HCT116 (cell line): Measurements from ENCODE around the gene KIAA1328. TPM values are rescaled to one million over a fixed set of nuclear protein-coding genes. Genes with fewer than 3 reads are reported as not detected.

ENCODE experiments used
- ATAC-seq: fragments of 200-7000 bp; cut with Tn5 transposase; 2 replicates; pipeline ENCODE4 v1.9.1; 2020; ENCODE audit warnings: mild to moderate bottlenecking, moderate library complexity
- BruUV-seq: library from RNA; stranded (reverse); fragments of 400-500 nt; replicated peaks from 2 replicates; lab custom pipeline; 2021; lab: Mats Ljungman, UMichigan
- CTCF ChIA-PET: fragments of 300-600 bp; sonication (Branson Sonifier 250); formaldehyde crosslinking; loops from one replicate; lab custom pipeline; 2021; ENCODE audit warnings: antibody characterized with exemption; lab: Charles Lee
- POLR2A ChIA-PET: fragments of 300-600, 350-600 bp; sonication (Branson Sonifier 250); formaldehyde crosslinking; loops from one replicate; lab custom pipeline; 2021; ENCODE audit warnings: antibody characterized with exemption; lab: Charles Lee
- RAD21 ChIA-PET, 2 experiments: fragments of 300-600 bp; sonication (Branson Sonifier 250); formaldehyde crosslinking; loops; one replicate each; lab custom pipeline; 2023; ENCODE audit warnings: low total read pairs in 2 of 2; ENCODE audit not compliant: uncharacterized antibody in 2 of 2, unreplicated experiment in 2 of 2, low non-redundant PET in 1 of 2; lab: Charles Lee
- DNase-seq: peaks from one replicate; pipeline ENCODE4 v3.0.0-alpha.2; 2010; ENCODE audit warnings: low read depth, low spot score
- H2AFZ ChIP-seq: fragments of 200-600 bp; shearing (Covaris generic), sonication (generic); 2 replicates; pipeline ENCODE4 v1.6.1; 2017; ENCODE audit warnings: low read depth, mixed run types, mixed read lengths, antibody characterized with exemption, low read length; ENCODE audit not compliant: poor library complexity, severe bottlenecking
- H3K27ac ChIP-seq: 2 replicates; pipeline ENCODE4 v1.5.1; 2012; ENCODE audit warnings: low read depth, low read length
- H3K27me3 ChIP-seq: fragments of 200-600 bp; sonication (generic); 2 replicates; pipeline ENCODE4 v1.6.1; 2016; ENCODE audit warnings: mixed run types, low read length, mixed read lengths; ENCODE audit not compliant: insufficient read depth
- H3K36me3 ChIP-seq, 2 experiments: fragments of 200-500 bp in 1 of 2; fragments of 200-600 bp in 1 of 2; sonication (Bioruptor generic) in 1 of 2; sonication (generic) in 1 of 2; 2 replicates each; pipeline versions ENCODE4 v1.5.1 to v1.6.1; 2014 to 2016; ENCODE audit warnings: low read length in 2 of 2, inconsistent platforms in 1 of 2, mixed read lengths in 1 of 2, mixed run types in 1 of 2; ENCODE audit not compliant: insufficient read depth in 2 of 2, control insufficient read depth in 1 of 2
- H3K4me1 ChIP-seq, 2 experiments: fragments of 200-600 bp in 1 of 2; sonication (generic) in 1 of 2; 2 replicates each; pipeline versions ENCODE4 v1.5.1 to v1.6.1; 2012 to 2017; ENCODE audit warnings: low read length in 2 of 2, inconsistent platforms in 1 of 2, mild to moderate bottlenecking in 1 of 2, mixed read lengths in 1 of 2, mixed run types in 1 of 2, moderate library complexity in 1 of 2; ENCODE audit not compliant: insufficient read depth in 2 of 2, control insufficient read depth in 1 of 2
- H3K4me2 ChIP-seq: fragments of 200-600 bp; sonication (generic); 2 replicates; pipeline ENCODE4 v1.6.1; 2017; ENCODE audit warnings: mixed run types, low read length, mixed read lengths
- H3K4me3 ChIP-seq, 2 experiments: fragments of 200-600 bp in 1 of 2; sonication (generic) in 1 of 2; replicated peaks in 1 of 2; 2 replicates each; pipeline ENCODE4 v1.5.1; 2011 to 2016; ENCODE audit warnings: low read length in 2 of 2, control low read depth in 1 of 2, low read depth in 1 of 2, mild to moderate bottlenecking in 1 of 2, mixed read lengths in 1 of 2, mixed run types in 1 of 2
- H3K79me2 ChIP-seq: fragments of 200-600 bp; sonication (generic); 2 replicates; pipeline ENCODE4 v1.6.1; 2017; ENCODE audit warnings: mild to moderate bottlenecking, mixed run types, low read length, moderate library complexity, mixed read lengths; ENCODE audit not compliant: insufficient read depth
- H3K9ac ChIP-seq: fragments of 200-600 bp; sonication (generic); 2 replicates; pipeline ENCODE4 v1.6.1; 2016; ENCODE audit warnings: low read length, mixed read lengths
- H3K9me2 ChIP-seq: fragments of 200-600 bp; sonication (generic), shearing (Covaris generic); 2 replicates; pipeline ENCODE4 v1.6.1; 2017; ENCODE audit warnings: mixed run types, mild to moderate bottlenecking, moderate library complexity; ENCODE audit not compliant: insufficient read depth
- H3K9me3 ChIP-seq, 2 experiments: fragments of 200-500 bp in 1 of 2; fragments of 200-600 bp in 1 of 2; sonication (Bioruptor generic) in 1 of 2; sonication (generic) in 1 of 2; 2 replicates each; pipeline ENCODE4 v1.6.1; 2014 to 2017; ENCODE audit warnings: low read length in 2 of 2, mixed read lengths in 2 of 2, inconsistent platforms in 1 of 2, low read depth in 1 of 2, mild to moderate bottlenecking in 1 of 2, mixed run types in 1 of 2, moderate library complexity in 1 of 2; ENCODE audit not compliant: control insufficient read depth in 1 of 2, insufficient read depth in 1 of 2
- H4K20me1 ChIP-seq: fragments of 200-600 bp; sonication (generic), shearing (Covaris generic); 2 replicates; pipeline ENCODE4 v1.6.1; 2017; ENCODE audit warnings: mixed run types, mild to moderate bottlenecking, moderate library complexity; ENCODE audit not compliant: insufficient read depth
- ATF3 ChIP-seq: IDR thresholded peaks from 2 replicates; pipeline ENCODE4 v1.6.1; 2012
- CBX3 ChIP-seq: IDR thresholded peaks from 2 replicates; pipeline ENCODE4 v1.6.1; 2012; ENCODE audit warnings: low read depth
- CEBPB ChIP-seq: IDR thresholded peaks from 2 replicates; pipeline ENCODE4 v1.6.1; 2012; ENCODE audit warnings: low read depth
- CTCF ChIP-seq, 3 experiments: fragments of 200-600 bp in 1 of 3; sonication (generic) in 1 of 3; IDR thresholded peaks in 2 of 3; conservative IDR thresholded peaks in 1 of 3; 2 replicates each; pipeline ENCODE4 v1.5.1; 2012 to 2017; ENCODE audit warnings: low read depth in 2 of 3, low read length in 2 of 3, antibody characterized with exemption in 1 of 3, borderline replicate concordance in 1 of 3, control low read depth in 1 of 3, mild to moderate bottlenecking in 1 of 3, mixed read lengths in 1 of 3, mixed run types in 1 of 3, moderate library complexity in 1 of 3; ENCODE audit not compliant: insufficient read depth in 1 of 3
- EGR1 ChIP-seq: IDR thresholded peaks from 2 replicates; pipeline ENCODE4 v1.6.1; 2012; ENCODE audit warnings: low read depth
- ELF1 ChIP-seq: IDR thresholded peaks from 2 replicates; pipeline ENCODE4 v1.6.1; 2012; ENCODE audit warnings: low read depth, borderline replicate concordance
- EZH2 ChIP-seq: fragments of 200-600 bp; sonication (generic); IDR thresholded peaks from 2 replicates; pipeline ENCODE4 v1.6.1; 2017; ENCODE audit warnings: antibody characterized with exemption, mixed run types
- EZH2phosphoT487 ChIP-seq: fragments of 200-600 bp; IDR thresholded peaks from 2 replicates; pipeline ENCODE4 v1.6.1; 2018; ENCODE audit warnings: antibody characterized with exemption, borderline replicate concordance
- FOSL1 ChIP-seq: IDR thresholded peaks from 2 replicates; pipeline ENCODE4 v1.6.1; 2012; ENCODE audit warnings: low read depth
- JUND ChIP-seq: IDR thresholded peaks from 2 replicates; pipeline ENCODE4 v1.6.1; 2012
- POLR2A ChIP-seq: IDR thresholded peaks from 2 replicates; pipeline ENCODE4 v1.7.0; 2011; ENCODE audit warnings: borderline replicate concordance; ENCODE audit not compliant: insufficient read depth, insufficient read length; ENCODE audit errors: extremely low read depth
- POLR2AphosphoS5 ChIP-seq: IDR thresholded peaks from 2 replicates; pipeline ENCODE4 v1.6.1; 2011; ENCODE audit warnings: mild to moderate bottlenecking, low read depth, low read length, moderate library complexity
- RAD21 ChIP-seq: IDR thresholded peaks from 2 replicates; pipeline ENCODE4 v1.6.1; 2012; ENCODE audit warnings: low read depth, mild to moderate bottlenecking
- SIN3A ChIP-seq: IDR thresholded peaks from 2 replicates; pipeline ENCODE4 v1.6.1; 2012; ENCODE audit warnings: low read depth
- SP1 ChIP-seq: IDR thresholded peaks from 2 replicates; pipeline ENCODE4 v1.6.1; 2012; ENCODE audit warnings: low read depth
- TCF7L2 ChIP-seq: IDR thresholded peaks from 2 replicates; pipeline ENCODE4 v1.7.0; 2011; ENCODE audit warnings: borderline replicate concordance, inconsistent platforms; ENCODE audit not compliant: insufficient read depth, insufficient read length; ENCODE audit errors: extremely low read depth
- YY1 ChIP-seq: IDR thresholded peaks from 2 replicates; pipeline ENCODE4 v1.6.1; 2011; ENCODE audit warnings: low read length, low read depth, moderate library complexity, mild to moderate bottlenecking; ENCODE audit not compliant: insufficient replicate concordance; ENCODE audit errors: extremely low read depth
- ZFX ChIP-seq: fragments of 450-650 bp; IDR thresholded peaks from 2 replicates; pipeline ENCODE4 v1.6.1; 2017
- intact Hi-C: fragments of 100-400 bp; cut with micrococcal nuclease; formaldehyde crosslinking; loops from 2 replicates; pipeline ENCODE4 v1.10.0; 2022
- total RNA-seq: library from RNA; stranded (reverse); gene quantifications from one replicate; pipeline ENCODE4 v1.2.1, GENCODE V29; 2021; ENCODE audit not compliant: unreplicated experiment
- TF ChIP-seq, protein P1 (sequence below): IDR thresholded peaks from 2 replicates; pipeline ENCODE4 v1.6.1; 2012

Gene KIAA1328
- total RNA-seq, 1 experiment from 2014 or later = 5.2 TPM

DNA sequence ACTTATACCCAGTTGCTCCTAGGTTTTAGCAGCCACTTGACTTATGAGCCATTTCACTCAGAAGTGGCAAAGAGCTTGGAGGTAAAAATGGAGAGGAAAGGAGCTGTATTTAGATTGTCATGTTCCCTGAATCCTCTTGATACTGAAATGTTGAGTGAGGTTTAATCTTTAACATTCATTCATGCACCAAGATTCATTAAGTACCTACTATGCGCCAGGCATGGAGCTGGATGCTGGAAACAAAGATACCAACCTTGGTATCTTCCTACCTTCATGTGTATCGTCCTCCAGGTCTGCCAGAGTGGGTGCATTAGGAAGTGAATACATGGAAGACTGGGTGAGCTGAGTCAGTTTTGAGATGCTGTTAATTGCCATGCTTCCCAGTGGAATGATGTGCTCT is 23.8 kb upstream of the KIAA1328 start:
- RAD21 ChIA-PET = no interaction called here
- peaks cover 18 to 20% of the 10 kb centered on the region in 2 experiments for H3K36me3 ChIP-seq
- CTCF ChIA-PET = no interaction called here

DNA sequence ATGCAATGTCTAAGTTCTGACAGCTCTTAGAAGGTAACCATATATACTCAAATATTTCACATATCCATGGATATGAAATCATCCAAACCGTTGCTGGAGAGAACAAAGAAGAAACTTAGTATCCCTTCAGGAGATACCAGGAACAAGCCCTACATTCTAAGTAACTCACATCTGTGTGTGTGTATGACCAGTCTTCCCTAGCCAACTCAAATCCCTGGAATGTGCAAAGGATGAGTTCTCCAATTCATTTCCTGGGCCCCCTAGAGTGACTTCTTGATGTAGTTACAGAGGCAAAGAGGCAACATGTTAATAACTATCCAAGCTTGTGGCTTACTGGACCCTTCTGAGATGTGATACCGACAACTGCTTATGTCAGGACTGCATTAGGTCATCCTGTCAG is 20.2 kb upstream of the KIAA1328 start:
- POLR2A ChIA-PET = no interaction called here
- Histone ChIP-seq H3K36me3 (peaks cover 16 to 17% of the 10 kb centered on the region in 2 experiments), H3K79me2 (no peaks in the 10 kb centered on the region; the same call in 1 of the 2 replicates), H3K4me1 (no peaks in the 10 kb centered on the region), H3K4me2 (no peak overlapping the region), H4K20me1 (no peaks in the 10 kb centered on the region), H3K4me3 (no peak overlapping the region), H3K27me3 (no peaks in the 10 kb centered on the region), H2AFZ (no peak overlapping the region), H3K27ac (no peak overlapping the region), H3K9me3 (no peaks in the 10 kb centered on the region), H3K9me2 (no peaks in the 10 kb centered on the region), H3K9ac (no peak overlapping the region)
- RAD21 ChIA-PET = no interaction called here
- CTCF ChIA-PET = no interaction called here
- no TSS peak for BruUV-seq
- DNase-seq (no peak), ATAC-seq (no peak)
- intact Hi-C loops = loop anchor here (1.0 to 5.0 kb wide), 3 partner anchors 39 to 711 kb away; no protein-coding TSS in a partner anchor
- TF ChIP-seq ZFX (no peak), TCF7L2 (no peak), POLR2AphosphoS5 (no peak), POLR2A (no peak), EGR1 (no peak), RAD21 (no peak), ATF3 (no peak), EZH2 (no peak), JUND (no peak), FOSL1 (no peak), CEBPB (no peak), CBX3 (no peak), ELF1 (no peak), SP1 (no peak), CTCF (IDR thresholded peaks at IDR 0.05 in 2 of 3, conservative IDR thresholded peaks at IDR 0.05 in 1 of 3; ENCODE audit: borderline replicate concordance in 1 of 3, insufficient read depth in 1 of 3, low read depth in 2 of 3, low read length in 2 of 3) (no peak)
- TF ChIP-seq, protein P1, sequence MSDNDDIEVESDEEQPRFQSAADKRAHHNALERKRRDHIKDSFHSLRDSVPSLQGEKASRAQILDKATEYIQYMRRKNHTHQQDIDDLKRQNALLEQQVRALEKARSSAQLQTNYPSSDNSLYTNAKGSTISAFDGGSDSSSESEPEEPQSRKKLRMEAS = no peak

More for the DNA sequence above, 23.8 kb upstream of the KIAA1328 start:
- Histone ChIP-seq H3K9ac (no peak overlapping the region), H3K79me2 (no peaks in the 10 kb centered on the region; the same call in 1 of the 2 replicates), H3K4me3 (no peak overlapping the region), H3K4me2 (no peak overlapping the region), H4K20me1 (no peaks in the 10 kb centered on the region), H3K27ac (no peak overlapping the region), H3K27me3 (no peaks in the 10 kb centered on the region), H3K4me1 (no peaks in the 10 kb centered on the region), H2AFZ (no peak overlapping the region), H3K9me2 (no peaks in the 10 kb centered on the region), H3K9me3 (no peaks in the 10 kb centered on the region)
- no peak for ATAC-seq
- POLR2A ChIA-PET = no interaction called here
- no TSS peak for BruUV-seq
- intact Hi-C loops = loop anchor here (5.0 kb wide), 1 partner anchor 708 kb away; no protein-coding TSS in a partner anchor
- DNase-seq = no peak
- no peak for TF ChIP-seq YY1
- no peak for TF ChIP-seq SIN3A
- TF ChIP-seq JUND = no peak
- no peak for TF ChIP-seq EZH2phosphoT487
